A673 (cell line): ENCODE data around the gene MTERF2. TPM values are rescaled to one million over a fixed set of nuclear protein-coding genes. Genes with fewer than 3 reads are reported as not detected.
"Not testable (repeated sequence)": the region's sequence is repeated elsewhere in the genome, so short reads cannot be mapped to it uniquely, and the experiment has no call there.

ENCODE experiments used
- BruUV-seq: library from RNA; stranded (reverse); fragments of 400-500 nt; replicated peaks from 2 replicates; lab custom pipeline; 2021; lab: Mats Ljungman, UMichigan
- CTCF ChIA-PET: fragments of 300-600 bp; sonication (Branson Sonifier 250); formaldehyde crosslinking; loops from one replicate; lab custom pipeline; 2022; ENCODE audit warnings: antibody characterized with exemption; lab: Charles Lee
- POLR2A ChIA-PET: fragments of 300-600 bp; sonication (Branson Sonifier 250); formaldehyde crosslinking; loops from one replicate; lab custom pipeline; 2022; ENCODE audit warnings: antibody characterized with exemption; ENCODE audit not compliant: low non-redundant PET; lab: Charles Lee
- DNase-seq: peaks from one replicate; pipeline ENCODE4 v3.0.0-alpha.2; 2015; ENCODE audit warnings: low spot score
- H3K27ac ChIP-seq: fragments of 200-600 bp; sonication (generic); 2 replicates; pipeline ENCODE4 v1.5.1; 2016; ENCODE audit warnings: mixed run types, low read depth, mild to moderate bottlenecking, mixed read lengths, antibody characterized with exemption, low read length; ENCODE audit not compliant: poor library complexity, severe bottlenecking
- H3K27me3 ChIP-seq: fragments of 200-600 bp; sonication (generic); replicated peaks from 2 replicates; pipeline ENCODE4 v1.6.1; 2017; ENCODE audit warnings: mixed run types, low read depth, mild to moderate bottlenecking, mixed read lengths, antibody characterized with exemption, low read length; ENCODE audit not compliant: insufficient read depth, poor library complexity
- H3K36me3 ChIP-seq: fragments of 200-600 bp; sonication (generic); 2 replicates; pipeline ENCODE4 v1.6.1; 2016; ENCODE audit warnings: mixed run types, mild to moderate bottlenecking, mixed read lengths, antibody characterized with exemption, low read length; ENCODE audit not compliant: insufficient read depth, poor library complexity, severe bottlenecking
- H3K4me1 ChIP-seq: fragments of 200-600 bp; sonication (generic); 2 replicates; pipeline ENCODE4 v1.6.1; 2017; ENCODE audit warnings: mixed run types, mild to moderate bottlenecking, mixed read lengths, antibody characterized with exemption, low read length; ENCODE audit not compliant: insufficient read depth, poor library complexity, severe bottlenecking
- H3K4me3 ChIP-seq: fragments of 200-600 bp; sonication (generic); 2 replicates; pipeline ENCODE4 v1.5.1; 2016; ENCODE audit warnings: low read depth, mixed run types, mild to moderate bottlenecking, mixed read lengths, low read length; ENCODE audit not compliant: poor library complexity, severe bottlenecking
- H3K9me3 ChIP-seq: fragments of 200-600 bp; sonication (generic); 2 replicates; pipeline ENCODE4 v1.6.1; 2016; ENCODE audit warnings: mixed run types, low read depth, mild to moderate bottlenecking, mixed read lengths, antibody characterized with exemption, low read length; ENCODE audit not compliant: poor library complexity, severe bottlenecking
- EZH2 ChIP-seq: fragments of 200-600 bp; sonication (generic); IDR thresholded peaks from 2 replicates; pipeline ENCODE4 v1.6.1; 2017; ENCODE audit warnings: borderline replicate concordance, low read depth, mild to moderate bottlenecking, mixed read lengths, antibody characterized with exemption, low read length; ENCODE audit not compliant: poor library complexity, severe bottlenecking
- intact Hi-C: fragments of 100-400 bp; cut with micrococcal nuclease; formaldehyde crosslinking; loops from one replicate; pipeline ENCODE4 v1.10.0; 2022; ENCODE audit not compliant: unreplicated experiment
- total RNA-seq: library from RNA; stranded (reverse); gene quantifications from 2 replicates; pipeline ENCODE4 v1.2.3, GENCODE V29; 2021
- TF ChIP-seq, protein P1 (sequence below): fragments of 300-800, 200-600 bp; sonication (generic); conservative IDR thresholded peaks from 2 replicates; pipeline ENCODE4 v1.5.1; 2017; ENCODE audit warnings: low read depth, mild to moderate bottlenecking, antibody characterized with exemption, low read length, moderate library complexity, mixed read lengths

Gene MTERF2
- total RNA-seq, 1 experiment from 2014 or later = 12.6 TPM

- Histone ChIP-seq H3K4me3 (no peak overlapping the region), H3K27ac (no peak overlapping the region), H3K9me3 (no peaks in the 10 kb centered on the region), H3K36me3 (no peaks in the 10 kb centered on the region), H3K4me1 (no peaks in the 10 kb centered on the region), H3K27me3 (no peaks in the 10 kb centered on the region)
- ChIA-PET POLR2A (no interaction called here), CTCF (no interaction called here)
- BruUV-seq = no TSS peak
- intact Hi-C loops = no loop called here
- DNase-seq = no peak
- TF ChIP-seq, protein P1, sequence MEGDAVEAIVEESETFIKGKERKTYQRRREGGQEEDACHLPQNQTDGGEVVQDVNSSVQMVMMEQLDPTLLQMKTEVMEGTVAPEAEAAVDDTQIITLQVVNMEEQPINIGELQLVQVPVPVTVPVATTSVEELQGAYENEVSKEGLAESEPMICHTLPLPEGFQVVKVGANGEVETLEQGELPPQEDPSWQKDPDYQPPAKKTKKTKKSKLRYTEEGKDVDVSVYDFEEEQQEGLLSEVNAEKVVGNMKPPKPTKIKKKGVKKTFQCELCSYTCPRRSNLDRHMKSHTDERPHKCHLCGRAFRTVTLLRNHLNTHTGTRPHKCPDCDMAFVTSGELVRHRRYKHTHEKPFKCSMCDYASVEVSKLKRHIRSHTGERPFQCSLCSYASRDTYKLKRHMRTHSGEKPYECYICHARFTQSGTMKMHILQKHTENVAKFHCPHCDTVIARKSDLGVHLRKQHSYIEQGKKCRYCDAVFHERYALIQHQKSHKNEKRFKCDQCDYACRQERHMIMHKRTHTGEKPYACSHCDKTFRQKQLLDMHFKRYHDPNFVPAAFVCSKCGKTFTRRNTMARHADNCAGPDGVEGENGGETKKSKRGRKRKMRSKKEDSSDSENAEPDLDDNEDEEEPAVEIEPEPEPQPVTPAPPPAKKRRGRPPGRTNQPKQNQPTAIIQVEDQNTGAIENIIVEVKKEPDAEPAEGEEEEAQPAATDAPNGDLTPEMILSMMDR = no peak
- TF ChIP-seq EZH2 = no peak
Measured at GRCh38 chr12:107012736-107013425, 25.9 kb upstream of the MTERF2 start.

DNA sequence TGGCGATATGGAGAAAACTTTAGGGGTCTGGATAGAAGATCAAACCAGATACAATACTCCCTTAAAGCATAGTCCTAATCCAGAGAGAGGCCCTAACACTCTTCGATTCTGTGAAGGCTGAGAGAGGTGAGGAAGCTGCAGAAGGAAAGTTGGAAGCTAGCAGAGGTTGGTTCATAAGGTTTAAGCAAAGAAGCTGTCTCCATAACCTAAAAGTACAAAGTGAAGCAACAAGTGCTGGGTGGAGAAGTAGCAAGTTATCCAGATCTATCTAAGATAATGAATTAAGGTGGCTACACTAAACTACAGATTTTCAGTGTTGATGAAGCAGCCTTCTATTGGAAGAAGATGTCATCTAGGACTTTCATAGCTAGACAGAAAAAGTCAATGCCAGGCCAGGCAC, 24.6 kb upstream of the MTERF2 start:
- ChIA-PET POLR2A (no interaction called here), CTCF (no interaction called here)

DNA sequence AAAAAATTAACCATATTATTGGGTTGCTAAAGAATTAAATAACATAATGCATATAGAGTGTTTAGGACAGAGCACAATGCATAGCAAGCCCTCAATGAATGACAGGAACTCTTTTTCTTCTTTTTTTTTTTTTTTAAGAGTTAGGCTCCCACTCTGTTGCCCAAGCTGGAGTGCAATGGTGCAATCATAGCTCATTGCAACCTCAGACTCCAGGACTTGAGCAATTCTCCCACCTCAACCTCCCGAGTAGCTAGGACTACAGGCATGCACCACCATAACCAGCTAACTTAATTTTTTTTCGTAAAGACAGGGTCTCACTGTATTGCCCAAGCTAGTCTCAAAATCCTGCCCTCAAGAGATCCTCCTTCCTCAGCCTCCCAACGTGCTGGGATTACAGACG, 20.5 kb upstream of the MTERF2 start:
- ChIA-PET CTCF (no interaction called here), POLR2A (interaction anchor here (0.6 kb wide), 1 partner anchor 474 kb away, joined by 3 read pairs; no protein-coding TSS in a partner anchor)
- H3K9me3 ChIP-seq = no peaks in the 10 kb centered on the region
- H3K27ac ChIP-seq = no peak overlapping the region
- no peaks in the 10 kb centered on the region for H3K27me3 ChIP-seq
- no peaks in the 10 kb centered on the region for H3K36me3 ChIP-seq
- TF ChIP-seq EZH2 = no peak
- TF ChIP-seq, protein P1 = no peak
- BruUV-seq = no TSS peak
- no peak overlapping the region for H3K4me3 ChIP-seq
- no peaks in the 10 kb centered on the region for H3K4me1 ChIP-seq
- DNase-seq = no peak
- intact Hi-C loops = no loop called here

More for the DNA sequence above, 24.6 kb upstream of the MTERF2 start:
- H3K4me1 ChIP-seq = no peaks in the 10 kb centered on the region
- H3K27ac ChIP-seq = no peak overlapping the region
- no peaks in the 10 kb centered on the region for H3K9me3 ChIP-seq
- no TSS peak for BruUV-seq
- DNase-seq = no peak
- H3K36me3 ChIP-seq = no peaks in the 10 kb centered on the region
- no peaks in the 10 kb centered on the region for H3K27me3 ChIP-seq
- intact Hi-C loops = no loop called here
- H3K4me3 ChIP-seq = no peak overlapping the region
- TF ChIP-seq EZH2 = no peak
- TF ChIP-seq, protein P1 = no peak

DNA sequence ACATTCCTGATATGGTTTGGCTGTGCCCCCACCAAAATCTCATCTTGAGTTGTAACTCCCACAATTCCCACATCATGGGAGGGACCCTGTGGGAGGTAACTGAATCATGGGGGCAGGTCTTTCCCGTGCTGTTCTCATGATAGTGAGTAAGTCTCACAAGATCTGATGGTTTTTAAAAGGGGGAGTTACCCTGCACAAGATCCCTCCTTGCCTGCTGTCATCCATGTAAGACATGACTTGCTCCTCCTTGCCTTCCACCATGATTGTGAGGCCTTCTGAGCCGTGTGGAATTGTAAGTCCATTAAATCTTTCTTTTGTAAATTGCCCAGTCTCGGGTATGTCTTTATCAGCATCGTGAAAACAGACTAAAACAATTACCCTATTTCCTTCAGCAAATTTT, 15.7 kb upstream of the MTERF2 start:
- H3K9me3 ChIP-seq, H3K36me3 ChIP-seq, BruUV-seq, H3K27ac ChIP-seq, CTCF ChIA-PET, H3K4me3 ChIP-seq, H3K27me3 ChIP-seq, DNase-seq, POLR2A ChIA-PET, intact Hi-C loops, H3K4me1 ChIP-seq: not testable (repeated sequence)
